Neutrophil (primary cell): Measurements from ENCODE around the gene ZNF581.

ENCODE experiments used
- H3K27ac ChIP-seq: fragments of 200-600 bp; sonication (generic); 2 replicates; pipeline ENCODE4 v1.5.1; 2016; ENCODE audit warnings: mild to moderate bottlenecking, moderate library complexity
- H3K27me3 ChIP-seq: fragments of 200-600 bp; sonication (generic); 2 replicates; pipeline ENCODE4 v1.6.0; 2016; ENCODE audit warnings: mild to moderate bottlenecking
- H3K36me3 ChIP-seq: fragments of 200-600 bp; sonication (generic); 2 replicates; pipeline ENCODE4 v1.5.1; 2017
- H3K4me1 ChIP-seq, 2 experiments: fragments of 200-600 bp in 1 of 2; sonication (generic) in 1 of 2; 1 replicate in 1 of 2; 2 replicates in 1 of 2; pipeline versions ENCODE4 v1.5.1 to v1.6.1; 2013 to 2016; ENCODE audit warnings: low read depth in 1 of 2, low read length in 1 of 2, mild to moderate bottlenecking in 1 of 2, moderate library complexity in 1 of 2; ENCODE audit not compliant: control insufficient read depth in 1 of 2, insufficient read depth in 1 of 2
- H3K4me3 ChIP-seq, 2 experiments: fragments of 200-600 bp in 1 of 2; sonication (generic) in 1 of 2; 1 replicate in 1 of 2; 2 replicates in 1 of 2; pipeline ENCODE4 v1.5.1; 2013 to 2016; ENCODE audit warnings: low read depth in 1 of 2, low read length in 1 of 2, mild to moderate bottlenecking in 1 of 2, moderate library complexity in 1 of 2
- H3K9me3 ChIP-seq: fragments of 200-600 bp; sonication (generic); 2 replicates; pipeline ENCODE4 v1.5.1; 2016
- TF ChIP-seq, protein P1 (sequence below): fragments of 200-600 bp; sonication (generic); IDR thresholded peaks from 2 replicates; pipeline ENCODE4 v1.5.1; 2016; ENCODE audit warnings: antibody characterized with exemption

The ZNF581 gene

DNA sequence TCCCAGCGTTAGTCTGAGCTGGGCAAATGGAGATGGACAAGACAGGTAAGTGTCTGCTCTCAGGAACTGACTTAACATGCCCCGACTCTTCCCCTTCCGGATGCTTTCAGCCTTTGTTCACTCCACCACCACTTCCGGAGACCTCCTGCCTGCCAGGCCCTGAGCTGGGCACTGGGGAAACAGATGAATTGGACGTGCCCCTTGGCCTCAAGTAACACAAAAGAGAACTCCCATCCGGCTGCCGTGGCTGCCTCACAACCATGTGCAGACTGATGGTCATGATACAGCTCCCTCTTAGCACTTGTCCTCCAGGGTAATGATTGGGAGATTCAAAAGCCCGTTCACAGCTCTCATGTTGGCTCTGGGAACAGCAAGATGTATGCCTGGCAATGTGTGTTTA, 26.0 kb upstream of the ZNF581 start:
- H3K4me3 ChIP-seq = no peak overlapping the region
- peaks cover 53% of the 10 kb centered on the region for H3K36me3 ChIP-seq

DNA sequence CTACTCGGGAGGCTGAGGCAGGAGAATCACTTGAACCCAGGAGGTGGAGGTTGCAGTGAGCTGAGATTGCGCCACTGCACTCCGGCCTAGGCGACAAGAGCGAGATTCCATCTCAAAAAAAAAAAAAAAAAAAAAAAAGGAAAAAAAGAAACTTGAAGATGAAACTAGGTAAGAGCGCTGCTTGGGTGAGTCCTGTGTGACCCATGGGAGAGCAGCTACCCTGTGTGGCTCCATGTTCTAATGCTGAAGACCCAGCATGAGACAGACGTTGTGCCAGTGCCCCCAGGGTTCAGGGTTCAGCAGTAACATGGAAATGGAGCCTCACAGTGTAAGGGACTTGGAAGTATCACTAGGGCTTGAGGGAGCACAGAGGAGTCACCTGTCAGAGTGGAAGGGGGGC, 25.0 kb upstream of the ZNF581 start:
- H3K9me3 ChIP-seq = no peaks in the 10 kb centered on the region
- peaks cover 53% of the 10 kb centered on the region for H3K36me3 ChIP-seq
- TF ChIP-seq, protein P1, sequence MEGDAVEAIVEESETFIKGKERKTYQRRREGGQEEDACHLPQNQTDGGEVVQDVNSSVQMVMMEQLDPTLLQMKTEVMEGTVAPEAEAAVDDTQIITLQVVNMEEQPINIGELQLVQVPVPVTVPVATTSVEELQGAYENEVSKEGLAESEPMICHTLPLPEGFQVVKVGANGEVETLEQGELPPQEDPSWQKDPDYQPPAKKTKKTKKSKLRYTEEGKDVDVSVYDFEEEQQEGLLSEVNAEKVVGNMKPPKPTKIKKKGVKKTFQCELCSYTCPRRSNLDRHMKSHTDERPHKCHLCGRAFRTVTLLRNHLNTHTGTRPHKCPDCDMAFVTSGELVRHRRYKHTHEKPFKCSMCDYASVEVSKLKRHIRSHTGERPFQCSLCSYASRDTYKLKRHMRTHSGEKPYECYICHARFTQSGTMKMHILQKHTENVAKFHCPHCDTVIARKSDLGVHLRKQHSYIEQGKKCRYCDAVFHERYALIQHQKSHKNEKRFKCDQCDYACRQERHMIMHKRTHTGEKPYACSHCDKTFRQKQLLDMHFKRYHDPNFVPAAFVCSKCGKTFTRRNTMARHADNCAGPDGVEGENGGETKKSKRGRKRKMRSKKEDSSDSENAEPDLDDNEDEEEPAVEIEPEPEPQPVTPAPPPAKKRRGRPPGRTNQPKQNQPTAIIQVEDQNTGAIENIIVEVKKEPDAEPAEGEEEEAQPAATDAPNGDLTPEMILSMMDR = no peak
- H3K27ac ChIP-seq = peak overlapping the region; percentile 96
- H3K4me1 ChIP-seq = peaks cover 61 to 67% of the 10 kb centered on the region in 2 experiments
- no peak overlapping the region for H3K4me3 ChIP-seq
- no peaks in the 10 kb centered on the region for H3K27me3 ChIP-seq

More for the DNA sequence above, 26.0 kb upstream of the ZNF581 start:
- peak overlapping the region; percentile 66 for H3K27ac ChIP-seq
- TF ChIP-seq, protein P1 = no peak
- H3K9me3 ChIP-seq = no peaks in the 10 kb centered on the region
- no peaks in the 10 kb centered on the region for H3K27me3 ChIP-seq
- H3K4me1 ChIP-seq = peaks cover 55 to 64% of the 10 kb centered on the region in 2 experiments

DNA sequence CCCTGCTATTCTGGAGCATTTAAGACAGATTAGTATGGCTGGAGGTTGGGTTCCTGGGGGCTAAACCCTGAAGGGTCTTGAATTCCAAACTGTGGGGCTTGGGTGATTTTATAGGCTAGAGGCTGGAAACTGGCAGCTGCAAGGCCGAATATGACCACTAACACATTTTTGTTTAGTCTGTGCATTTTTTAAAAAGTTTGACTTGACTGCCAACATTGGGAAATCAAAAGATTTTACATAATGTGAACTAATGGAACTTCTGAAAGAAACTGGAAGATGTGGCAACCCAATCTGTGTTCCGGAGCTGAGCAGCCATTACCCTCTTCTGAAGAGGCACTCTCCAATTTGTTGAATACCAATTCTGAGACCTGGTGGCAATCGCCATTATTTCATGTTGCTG, 24.2 kb upstream of the ZNF581 start:
- H3K4me1 ChIP-seq = peaks cover 70 to 72% of the 10 kb centered on the region in 2 experiments
- H3K27me3 ChIP-seq = no peaks in the 10 kb centered on the region
- H3K27ac ChIP-seq = peak overlapping the region; percentile 96
- TF ChIP-seq, protein P1 = no peak
- peaks cover 44% of the 10 kb centered on the region for H3K36me3 ChIP-seq
- H3K9me3 ChIP-seq = no peaks in the 10 kb centered on the region
- H3K4me3 ChIP-seq = peak overlapping the region in 1 of 2 experiments; percentile 0

DNA sequence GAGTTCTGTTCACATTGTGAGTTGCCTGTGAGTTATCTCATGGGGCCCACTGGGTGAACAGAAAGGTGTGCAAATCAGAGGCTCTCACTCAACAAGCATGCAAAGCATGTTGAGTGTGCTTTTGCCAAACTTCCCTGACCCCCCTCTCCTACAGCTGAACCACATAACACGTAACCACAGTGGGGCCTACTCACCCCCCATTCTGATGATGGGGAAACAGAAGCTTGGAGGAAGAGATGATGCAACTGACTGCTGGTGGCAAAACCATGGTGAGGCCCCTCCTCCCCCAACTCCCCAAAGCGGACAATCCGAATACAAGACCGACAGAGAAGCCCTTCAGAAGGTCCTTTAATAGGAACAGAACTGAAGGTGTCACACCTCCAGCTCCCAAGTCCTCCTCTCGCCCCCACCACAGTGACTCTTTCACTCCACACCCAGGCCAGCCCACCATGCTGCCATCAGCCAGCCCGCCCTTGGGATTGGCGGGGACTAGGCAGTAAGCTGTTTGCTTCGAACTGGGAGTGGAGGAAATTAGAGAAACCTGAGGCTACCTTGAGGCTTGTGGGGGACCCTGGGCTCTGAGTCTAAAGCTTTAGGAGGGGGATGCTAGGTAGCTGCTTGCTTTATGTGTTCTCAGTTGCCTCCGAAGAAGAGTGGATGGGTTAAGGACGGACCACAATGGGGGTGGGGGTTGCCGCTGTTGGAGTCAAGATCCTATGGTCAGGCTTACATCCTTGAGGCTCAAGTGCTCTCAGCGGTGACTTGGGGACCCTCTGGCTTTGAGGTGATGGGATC, 22.8 kb upstream of the ZNF581 start:
- H3K27me3 ChIP-seq = no peaks in the 10 kb centered on the region
- H3K27ac ChIP-seq = peak overlapping the region; percentile 96
- peaks cover 33% of the 10 kb centered on the region for H3K36me3 ChIP-seq
- peak overlapping the region; percentile 43 to 48 for H3K4me3 ChIP-seq
- no peaks in the 10 kb centered on the region for H3K9me3 ChIP-seq
- peaks cover 80 to 81% of the 10 kb centered on the region in 2 experiments for H3K4me1 ChIP-seq
- TF ChIP-seq, protein P1 = no peak

DNA sequence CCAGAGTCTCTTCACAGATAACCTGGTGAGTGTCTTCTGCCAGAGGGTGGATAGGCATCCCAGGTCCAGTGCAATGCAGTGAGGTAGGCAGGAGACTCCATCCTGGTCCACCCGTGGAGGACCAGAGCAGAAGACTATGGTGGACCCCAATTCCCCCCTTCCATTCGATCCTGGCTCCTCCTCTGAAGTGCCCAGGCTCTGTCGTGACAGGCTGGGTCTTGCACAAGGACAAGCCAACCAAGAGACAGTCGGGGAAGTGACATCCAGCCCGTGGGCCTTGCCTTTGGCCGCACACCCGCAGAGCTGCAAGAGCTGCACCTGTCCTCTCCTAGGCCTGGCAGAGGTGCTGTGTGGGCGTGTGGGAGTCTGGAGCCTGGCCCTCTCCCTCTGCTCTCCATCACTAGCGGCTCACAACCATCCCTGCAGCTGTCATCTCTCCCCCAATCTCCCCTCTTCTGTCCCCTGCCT, 22.2 kb upstream of the ZNF581 start:
- Histone ChIP-seq H3K36me3 (peaks cover 27% of the 10 kb centered on the region), H3K9me3 (no peaks in the 10 kb centered on the region), H3K4me3 (peak overlapping the region; percentile 43 to 48), H3K4me1 (peaks cover 80 to 81% of the 10 kb centered on the region in 2 experiments), H3K27ac (peak overlapping the region; percentile 96), H3K27me3 (no peaks in the 10 kb centered on the region)
- TF ChIP-seq, protein P1 = no peak
